ENCODE measurements around the gene CFAP92.

DNA sequence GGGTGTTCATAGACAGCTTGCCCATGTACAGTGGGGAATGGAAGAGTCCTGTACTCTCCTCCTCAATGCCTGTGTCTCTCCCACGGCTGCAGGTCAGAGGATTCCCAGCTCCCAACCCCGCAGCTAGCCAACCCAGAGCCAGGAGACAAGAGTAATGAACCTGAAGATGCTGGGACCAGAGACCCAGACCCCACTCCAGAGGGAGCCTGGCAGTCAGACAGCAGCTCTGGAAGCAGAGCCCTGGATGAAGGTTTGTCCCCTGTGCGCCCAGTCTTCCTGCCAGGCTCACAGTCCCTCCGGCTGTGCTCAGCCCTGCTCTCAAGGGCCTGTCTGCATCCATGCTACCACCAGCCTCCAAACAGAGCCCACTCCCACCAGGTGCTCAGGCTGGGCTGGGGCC lies 36.7 kb upstream of the CFAP92 start:
- TF ChIP-seq, protein P1, sequence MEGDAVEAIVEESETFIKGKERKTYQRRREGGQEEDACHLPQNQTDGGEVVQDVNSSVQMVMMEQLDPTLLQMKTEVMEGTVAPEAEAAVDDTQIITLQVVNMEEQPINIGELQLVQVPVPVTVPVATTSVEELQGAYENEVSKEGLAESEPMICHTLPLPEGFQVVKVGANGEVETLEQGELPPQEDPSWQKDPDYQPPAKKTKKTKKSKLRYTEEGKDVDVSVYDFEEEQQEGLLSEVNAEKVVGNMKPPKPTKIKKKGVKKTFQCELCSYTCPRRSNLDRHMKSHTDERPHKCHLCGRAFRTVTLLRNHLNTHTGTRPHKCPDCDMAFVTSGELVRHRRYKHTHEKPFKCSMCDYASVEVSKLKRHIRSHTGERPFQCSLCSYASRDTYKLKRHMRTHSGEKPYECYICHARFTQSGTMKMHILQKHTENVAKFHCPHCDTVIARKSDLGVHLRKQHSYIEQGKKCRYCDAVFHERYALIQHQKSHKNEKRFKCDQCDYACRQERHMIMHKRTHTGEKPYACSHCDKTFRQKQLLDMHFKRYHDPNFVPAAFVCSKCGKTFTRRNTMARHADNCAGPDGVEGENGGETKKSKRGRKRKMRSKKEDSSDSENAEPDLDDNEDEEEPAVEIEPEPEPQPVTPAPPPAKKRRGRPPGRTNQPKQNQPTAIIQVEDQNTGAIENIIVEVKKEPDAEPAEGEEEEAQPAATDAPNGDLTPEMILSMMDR (IDR thresholded peaks at IDR 0.05; ENCODE audit: low read depth, low read length, missing input control), result no peak
- TF ChIP-seq, protein P2, sequence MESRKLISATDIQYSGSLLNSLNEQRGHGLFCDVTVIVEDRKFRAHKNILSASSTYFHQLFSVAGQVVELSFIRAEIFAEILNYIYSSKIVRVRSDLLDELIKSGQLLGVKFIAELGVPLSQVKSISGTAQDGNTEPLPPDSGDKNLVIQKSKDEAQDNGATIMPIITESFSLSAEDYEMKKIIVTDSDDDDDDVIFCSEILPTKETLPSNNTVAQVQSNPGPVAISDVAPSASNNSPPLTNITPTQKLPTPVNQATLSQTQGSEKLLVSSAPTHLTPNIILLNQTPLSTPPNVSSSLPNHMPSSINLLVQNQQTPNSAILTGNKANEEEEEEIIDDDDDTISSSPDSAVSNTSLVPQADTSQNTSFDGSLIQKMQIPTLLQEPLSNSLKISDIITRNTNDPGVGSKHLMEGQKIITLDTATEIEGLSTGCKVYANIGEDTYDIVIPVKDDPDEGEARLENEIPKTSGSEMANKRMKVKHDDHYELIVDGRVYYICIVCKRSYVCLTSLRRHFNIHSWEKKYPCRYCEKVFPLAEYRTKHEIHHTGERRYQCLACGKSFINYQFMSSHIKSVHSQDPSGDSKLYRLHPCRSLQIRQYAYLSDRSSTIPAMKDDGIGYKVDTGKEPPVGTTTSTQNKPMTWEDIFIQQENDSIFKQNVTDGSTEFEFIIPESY (IDR thresholded peaks at IDR 0.05), result no peak
- no peak for TF ChIP-seq EGR1 (IDR thresholded peaks at IDR 0.05; ENCODE audit: low read depth in 2 of 2)

Data from liver (tissue), 3 donors.